Measurements from ENCODE around the gene EPB41L1.
"Not testable (repeated sequence)": the region's sequence is repeated elsewhere in the genome, so short reads cannot be mapped to it uniquely, and the experiment has no call there.

Gene EPB41L1

GRCh38 chr20:36121981-36122930 lies 32.3 kb upstream of the EPB41L1 start:
- no peak overlapping the region for H3K4me3 ChIP-seq (ENCODE audit: low read depth, low read length)
- DNase-seq (ENCODE audit: low read depth) = no peak

- H3K4me3 ChIP-seq (ENCODE audit: low read depth, low read length) = no peak overlapping the region
Measured at GRCh38 chr20:36122931-36123288, 31.6 kb upstream of the EPB41L1 start.

GRCh38 chr20:36125097-36125496 lies 29.4 kb upstream of the EPB41L1 start:
- no peak overlapping the region for H3K4me3 ChIP-seq (ENCODE audit: low read depth, low read length)
- DNase-seq (ENCODE audit: low read depth) = no peak

More at GRCh38 chr20:36122931-36123288, 31.6 kb upstream of the EPB41L1 start:
- no peak for DNase-seq (ENCODE audit: low read depth)

- no peak for DNase-seq (ENCODE audit: low read depth)
- no peak overlapping the region for H3K4me3 ChIP-seq (ENCODE audit: low read depth, low read length)
Measured at GRCh38 chr20:36126836-36127527, 27.6 kb upstream of the EPB41L1 start.

GRCh38 chr20:36128463-36129159 lies 25.9 kb upstream of the EPB41L1 start:
- no peak overlapping the region for H3K4me3 ChIP-seq (ENCODE audit: low read depth, low read length)
- no peak for DNase-seq (ENCODE audit: low read depth)

GRCh38 chr20:36129160-36129543 lies 25.4 kb upstream of the EPB41L1 start:
- no peak for DNase-seq (ENCODE audit: low read depth)

GRCh38 chr20:36130390-36130789 lies 24.1 kb upstream of the EPB41L1 start:
- no peak for DNase-seq (ENCODE audit: low read depth)
- H3K4me3 ChIP-seq (ENCODE audit: low read depth, low read length) = no peak overlapping the region

More at GRCh38 chr20:36129160-36129543, 25.4 kb upstream of the EPB41L1 start:
- H3K4me3 ChIP-seq (ENCODE audit: low read depth, low read length) = no peak overlapping the region

GRCh38 chr20:36132802-36133211 lies 21.7 kb upstream of the EPB41L1 start:
- DNase-seq (ENCODE audit: low read depth) = no peak
- no peak overlapping the region for H3K4me3 ChIP-seq (ENCODE audit: low read depth, low read length)

GRCh38 chr20:36133821-36134220 lies 20.7 kb upstream of the EPB41L1 start:
- DNase-seq (ENCODE audit: low read depth) = no peak
- H3K4me3 ChIP-seq (ENCODE audit: low read depth, low read length) = no peak overlapping the region

GRCh38 chr20:36135159-36135558 lies 19.4 kb upstream of the EPB41L1 start:
- H3K4me3 ChIP-seq (ENCODE audit: low read depth, low read length) = no peak overlapping the region
- DNase-seq (ENCODE audit: low read depth) = no peak

GRCh38 chr20:36135821-36136220 lies 18.7 kb upstream of the EPB41L1 start:
- no peak overlapping the region for H3K4me3 ChIP-seq (ENCODE audit: low read depth, low read length)
- DNase-seq (ENCODE audit: low read depth) = no peak

GRCh38 chr20:36137313-36137712 lies 17.2 kb upstream of the EPB41L1 start:
- not testable (repeated sequence) for DNase-seq (ENCODE audit: low read depth); H3K4me3 ChIP-seq (ENCODE audit: low read depth, low read length)

GRCh38 chr20:36141310-36141709 lies 13.2 kb upstream of the EPB41L1 start:
- no peak overlapping the region for H3K4me3 ChIP-seq (ENCODE audit: low read depth, low read length)
- no peak for DNase-seq (ENCODE audit: low read depth)

- DNase-seq (ENCODE audit: low read depth) = no peak
- no peak overlapping the region for H3K4me3 ChIP-seq (ENCODE audit: low read depth, low read length)
Measured at GRCh38 chr20:36144336-36144735, 10.2 kb upstream of the EPB41L1 start.

- no peak overlapping the region for H3K4me3 ChIP-seq (ENCODE audit: low read depth, low read length)
- no peak for DNase-seq (ENCODE audit: low read depth)
Measured at GRCh38 chr20:36145877-36146707, 8.4 kb upstream of the EPB41L1 start.

GRCh38 chr20:36147690-36148089 lies 6.8 kb upstream of the EPB41L1 start:
- no peak overlapping the region for H3K4me3 ChIP-seq (ENCODE audit: low read depth, low read length)
- DNase-seq (ENCODE audit: low read depth) = peak; percentile 48

GRCh38 chr20:36148439-36148838 lies 6.1 kb upstream of the EPB41L1 start:
- no peak overlapping the region for H3K4me3 ChIP-seq (ENCODE audit: low read depth, low read length)
- no peak for DNase-seq (ENCODE audit: low read depth)

GRCh38 chr20:36149012-36149411 lies 5.5 kb upstream of the EPB41L1 start:
- no peak overlapping the region for H3K4me3 ChIP-seq (ENCODE audit: low read depth, low read length)
- DNase-seq (ENCODE audit: low read depth) = no peak

GRCh38 chr20:36149469-36149868 lies 5.1 kb upstream of the EPB41L1 start:
- DNase-seq (ENCODE audit: low read depth) = no peak

More at GRCh38 chr20:36149469-36149868, 5.1 kb upstream of the EPB41L1 start:
- no peak overlapping the region for H3K4me3 ChIP-seq (ENCODE audit: low read depth, low read length)

All from skeletal muscle cell (primary cell).